A673 (cell line): ENCODE data around the gene AK3. TPM values are rescaled to one million over a fixed set of nuclear protein-coding genes. Genes with fewer than 3 reads are reported as not detected.
A peak's percentile ranks its signal among the peaks of the same experiment; 100 is the strongest.

ENCODE experiments used
- BruUV-seq: library from RNA; stranded (reverse); fragments of 400-500 nt; replicated peaks from 2 replicates; lab custom pipeline; 2021; lab: Mats Ljungman, UMichigan
- CTCF ChIA-PET: fragments of 300-600 bp; sonication (Branson Sonifier 250); formaldehyde crosslinking; loops from one replicate; lab custom pipeline; 2022; ENCODE audit warnings: antibody characterized with exemption; lab: Charles Lee
- POLR2A ChIA-PET: fragments of 300-600 bp; sonication (Branson Sonifier 250); formaldehyde crosslinking; loops from one replicate; lab custom pipeline; 2022; ENCODE audit warnings: antibody characterized with exemption; ENCODE audit not compliant: low non-redundant PET; lab: Charles Lee
- DNase-seq: peaks from one replicate; pipeline ENCODE4 v3.0.0-alpha.2; 2015; ENCODE audit warnings: low spot score
- H3K27ac ChIP-seq: fragments of 200-600 bp; sonication (generic); 2 replicates; pipeline ENCODE4 v1.5.1; 2016; ENCODE audit warnings: mixed run types, low read depth, mild to moderate bottlenecking, mixed read lengths, antibody characterized with exemption, low read length; ENCODE audit not compliant: poor library complexity, severe bottlenecking
- H3K27me3 ChIP-seq: fragments of 200-600 bp; sonication (generic); replicated peaks from 2 replicates; pipeline ENCODE4 v1.6.1; 2017; ENCODE audit warnings: mixed run types, low read depth, mild to moderate bottlenecking, mixed read lengths, antibody characterized with exemption, low read length; ENCODE audit not compliant: insufficient read depth, poor library complexity
- H3K36me3 ChIP-seq: fragments of 200-600 bp; sonication (generic); 2 replicates; pipeline ENCODE4 v1.6.1; 2016; ENCODE audit warnings: mixed run types, mild to moderate bottlenecking, mixed read lengths, antibody characterized with exemption, low read length; ENCODE audit not compliant: insufficient read depth, poor library complexity, severe bottlenecking
- H3K4me1 ChIP-seq: fragments of 200-600 bp; sonication (generic); 2 replicates; pipeline ENCODE4 v1.6.1; 2017; ENCODE audit warnings: mixed run types, mild to moderate bottlenecking, mixed read lengths, antibody characterized with exemption, low read length; ENCODE audit not compliant: insufficient read depth, poor library complexity, severe bottlenecking
- H3K4me3 ChIP-seq: fragments of 200-600 bp; sonication (generic); 2 replicates; pipeline ENCODE4 v1.5.1; 2016; ENCODE audit warnings: low read depth, mixed run types, mild to moderate bottlenecking, mixed read lengths, low read length; ENCODE audit not compliant: poor library complexity, severe bottlenecking
- H3K9me3 ChIP-seq: fragments of 200-600 bp; sonication (generic); 2 replicates; pipeline ENCODE4 v1.6.1; 2016; ENCODE audit warnings: mixed run types, low read depth, mild to moderate bottlenecking, mixed read lengths, antibody characterized with exemption, low read length; ENCODE audit not compliant: poor library complexity, severe bottlenecking
- EZH2 ChIP-seq: fragments of 200-600 bp; sonication (generic); IDR thresholded peaks from 2 replicates; pipeline ENCODE4 v1.6.1; 2017; ENCODE audit warnings: borderline replicate concordance, low read depth, mild to moderate bottlenecking, mixed read lengths, antibody characterized with exemption, low read length; ENCODE audit not compliant: poor library complexity, severe bottlenecking
- intact Hi-C: fragments of 100-400 bp; cut with micrococcal nuclease; formaldehyde crosslinking; loops from one replicate; pipeline ENCODE4 v1.10.0; 2022; ENCODE audit not compliant: unreplicated experiment
- total RNA-seq: library from RNA; stranded (reverse); gene quantifications from 2 replicates; pipeline ENCODE4 v1.2.3, GENCODE V29; 2021
- TF ChIP-seq, protein P1 (sequence below): fragments of 300-800, 200-600 bp; sonication (generic); conservative IDR thresholded peaks from 2 replicates; pipeline ENCODE4 v1.5.1; 2017; ENCODE audit warnings: low read depth, mild to moderate bottlenecking, antibody characterized with exemption, low read length, moderate library complexity, mixed read lengths

Gene AK3
- total RNA-seq, 1 experiment from 2014 or later, result 93.1 TPM

DNA sequence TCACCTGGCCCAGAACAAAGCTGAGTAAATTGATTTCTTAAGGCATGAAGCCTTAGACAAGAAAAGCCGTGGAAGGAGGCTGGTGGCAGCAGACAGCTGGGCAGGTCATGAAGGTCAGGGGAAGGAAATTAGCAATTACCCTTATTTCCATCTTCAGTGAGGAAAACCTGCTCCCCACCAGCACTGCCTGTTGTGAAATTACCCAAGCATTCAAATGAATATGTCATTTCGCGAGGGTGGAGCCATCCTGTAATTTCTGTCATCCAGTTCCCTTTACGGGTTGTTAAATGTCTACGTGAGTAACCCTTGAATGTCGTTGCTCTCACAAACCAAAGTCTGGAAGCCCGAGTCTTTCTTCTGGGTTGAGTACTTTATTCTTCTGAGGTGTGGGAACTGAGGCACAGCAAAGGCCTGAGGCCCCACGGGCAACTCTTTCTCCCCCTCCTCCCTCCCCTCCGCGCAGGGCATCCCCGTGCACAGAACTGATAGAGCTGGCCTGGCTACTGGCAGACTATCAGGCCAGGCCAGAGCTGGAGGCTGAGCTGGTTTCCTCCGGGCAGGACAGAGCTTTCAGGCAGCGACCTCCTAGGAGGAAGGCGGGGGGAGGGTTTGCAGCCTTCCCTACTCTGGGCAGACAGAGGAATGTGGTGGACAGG is 22.0 kb upstream of the AK3 start:
- no peak for TF ChIP-seq EZH2
- Histone ChIP-seq H3K27ac (peak overlapping the region; percentile 5), H3K36me3 (no peaks in the 10 kb centered on the region), H3K27me3 (no peaks in the 10 kb centered on the region), H3K4me3 (peak overlapping the region; percentile 23), H3K4me1 (peaks cover 9% of the 10 kb centered on the region), H3K9me3 (no peaks in the 10 kb centered on the region)
- ChIA-PET CTCF (interaction anchor here (0.8 to 1.2 kb wide), 4 partner anchors 222 to 837 kb away, joined by 3 to 9 read pairs (median 3); partner anchors contain the start of gene JAK2), POLR2A (no interaction called here)
- intact Hi-C loops, result loop anchor here (2.0 to 5.0 kb wide), 2 partner anchors 162 to 664 kb away; no protein-coding TSS in a partner anchor
- no TSS peak for BruUV-seq
- peak; percentile 73 for DNase-seq

DNA sequence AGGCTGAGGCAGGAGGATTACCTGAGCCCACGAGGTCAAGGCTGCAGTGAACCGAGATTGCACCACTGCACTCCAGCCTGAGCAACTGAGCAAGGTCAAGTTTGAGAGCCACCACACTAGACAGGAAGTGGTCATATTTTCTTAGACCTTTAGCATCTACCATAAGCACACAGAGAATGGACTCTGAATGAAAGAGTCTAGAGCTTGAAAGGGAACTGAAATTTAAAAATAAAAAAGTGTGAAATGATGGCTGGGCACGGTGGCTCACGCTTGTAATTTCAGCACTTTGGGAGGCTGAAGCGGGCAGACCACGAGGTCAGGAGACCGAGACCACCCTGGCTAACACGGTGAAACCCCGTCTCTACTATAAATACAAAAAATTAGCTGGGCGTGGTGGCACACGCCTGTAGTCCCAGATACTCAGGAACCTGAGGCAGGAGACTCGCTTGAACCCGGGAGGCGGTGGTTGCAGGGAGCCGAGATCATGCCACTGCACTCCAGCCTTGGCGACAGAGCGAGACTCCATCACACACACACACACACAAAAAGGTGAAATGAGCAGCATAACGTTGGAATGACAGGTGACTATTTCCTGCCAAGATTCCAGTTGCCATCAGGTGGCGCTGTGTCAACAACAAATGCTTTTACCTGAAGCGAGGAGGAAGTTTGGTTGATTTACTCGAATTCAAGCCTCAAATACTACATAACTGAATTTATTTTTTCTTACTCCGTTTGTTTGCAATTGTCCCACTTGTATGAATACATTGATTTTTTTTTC is 21.3 kb upstream of the AK3 start:
- H3K27me3 ChIP-seq, result no peaks in the 10 kb centered on the region
- TF ChIP-seq EZH2, result no peak
- TF ChIP-seq, protein P1, sequence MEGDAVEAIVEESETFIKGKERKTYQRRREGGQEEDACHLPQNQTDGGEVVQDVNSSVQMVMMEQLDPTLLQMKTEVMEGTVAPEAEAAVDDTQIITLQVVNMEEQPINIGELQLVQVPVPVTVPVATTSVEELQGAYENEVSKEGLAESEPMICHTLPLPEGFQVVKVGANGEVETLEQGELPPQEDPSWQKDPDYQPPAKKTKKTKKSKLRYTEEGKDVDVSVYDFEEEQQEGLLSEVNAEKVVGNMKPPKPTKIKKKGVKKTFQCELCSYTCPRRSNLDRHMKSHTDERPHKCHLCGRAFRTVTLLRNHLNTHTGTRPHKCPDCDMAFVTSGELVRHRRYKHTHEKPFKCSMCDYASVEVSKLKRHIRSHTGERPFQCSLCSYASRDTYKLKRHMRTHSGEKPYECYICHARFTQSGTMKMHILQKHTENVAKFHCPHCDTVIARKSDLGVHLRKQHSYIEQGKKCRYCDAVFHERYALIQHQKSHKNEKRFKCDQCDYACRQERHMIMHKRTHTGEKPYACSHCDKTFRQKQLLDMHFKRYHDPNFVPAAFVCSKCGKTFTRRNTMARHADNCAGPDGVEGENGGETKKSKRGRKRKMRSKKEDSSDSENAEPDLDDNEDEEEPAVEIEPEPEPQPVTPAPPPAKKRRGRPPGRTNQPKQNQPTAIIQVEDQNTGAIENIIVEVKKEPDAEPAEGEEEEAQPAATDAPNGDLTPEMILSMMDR, result peak; percentile 87
- H3K36me3 ChIP-seq, result no peaks in the 10 kb centered on the region
- peak; percentile 74 for DNase-seq
- H3K4me3 ChIP-seq, result peak overlapping the region; percentile 23
- intact Hi-C loops, result loop anchor here (2.0 to 5.0 kb wide), 2 partner anchors 163 to 665 kb away; no protein-coding TSS in a partner anchor
- peaks cover 9% of the 10 kb centered on the region for H3K4me1 ChIP-seq
- BruUV-seq, result no TSS peak
- ChIA-PET CTCF (interaction anchor here (0.8 to 1.2 kb wide), 4 partner anchors 222 to 838 kb away, joined by 3 to 9 read pairs (median 3); partner anchors contain the start of gene JAK2), POLR2A (no interaction called here)
- no peak overlapping the region for H3K27ac ChIP-seq
- no peaks in the 10 kb centered on the region for H3K9me3 ChIP-seq

DNA sequence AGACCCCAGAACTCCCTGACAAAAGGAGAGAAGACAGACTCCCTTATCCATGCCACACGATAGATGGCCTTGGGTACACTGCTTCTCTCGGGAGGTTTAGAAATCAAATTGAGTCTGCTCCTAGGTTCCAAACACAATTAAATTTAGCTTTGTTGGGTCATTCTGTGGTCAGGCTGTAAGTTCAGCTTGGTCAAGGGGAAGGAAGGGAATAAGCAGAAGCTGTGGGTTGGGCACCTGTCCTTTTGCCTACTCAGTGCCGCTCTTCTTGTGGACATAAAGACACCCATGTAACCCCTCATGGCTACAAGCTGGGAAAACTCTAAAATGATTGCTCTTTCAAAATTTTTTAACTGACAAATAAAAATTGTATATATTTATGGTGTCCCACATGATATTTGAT is 19.1 kb upstream of the AK3 start:
- Histone ChIP-seq H3K36me3 (no peaks in the 10 kb centered on the region), H3K27me3 (no peaks in the 10 kb centered on the region), H3K27ac (no peak overlapping the region), H3K4me1 (peaks cover 9% of the 10 kb centered on the region), H3K4me3 (no peak overlapping the region), H3K9me3 (no peaks in the 10 kb centered on the region)
- intact Hi-C loops, result loop anchor here (5.0 kb wide), 1 partner anchor 667 kb away; no protein-coding TSS in a partner anchor
- DNase-seq, result no peak
- TF ChIP-seq, protein P1, result no peak
- no peak for TF ChIP-seq EZH2
- CTCF ChIA-PET, result interaction anchor here (0.7 to 1.6 kb wide), 5 partner anchors 10 to 982 kb away, joined by 3 to 16 read pairs (median 4); no protein-coding TSS in a partner anchor
- BruUV-seq, result no TSS peak
- POLR2A ChIA-PET, result no interaction called here
